ENCODE results near the gene SPINK8. TPM values are rescaled to one million over a fixed set of nuclear protein-coding genes. Genes with fewer than 3 reads are reported as not detected.

Gene SPINK8
- total and polyA plus RNA-seq, 2 of the 4 experiments (the other 2 are of a cell fraction) = not detected

- no peak overlapping the region for H4K5ac ChIP-seq (ENCODE audit: low read depth, low read length)
- no peak overlapping the region for H4K8ac ChIP-seq (ENCODE audit: low read depth in 2 of 2, low read length in 2 of 2)
- H3K36me3 ChIP-seq (ENCODE audit: control insufficient read depth, insufficient read depth, low read length) = no peaks in the 10 kb centered on the region
- H3K9ac ChIP-seq (ENCODE audit: low read depth, low read length) = no peak overlapping the region
- H3K14ac ChIP-seq (replicated peaks; ENCODE audit: low read depth, low read length) = no peak overlapping the region
- no peaks in the 10 kb centered on the region for H3K9me3 ChIP-seq (ENCODE audit: control insufficient read depth, insufficient read depth, low read length)
- H2AK5ac ChIP-seq (ENCODE audit: low read depth, low read length) = no peak overlapping the region
- H3K4me1 ChIP-seq (ENCODE audit: control insufficient read depth, insufficient read depth, low read length) = no peaks in the 10 kb centered on the region
- H2BK20ac ChIP-seq (ENCODE audit: low read depth, low read length) = no peak overlapping the region
- no peaks in the 10 kb centered on the region for H3K79me1 ChIP-seq (ENCODE audit: low read depth in 1 of 2, low read length in 2 of 2)
- no peak overlapping the region for H3K23ac ChIP-seq (ENCODE audit: low read depth, low read length)
- TF ChIP-seq BHLHE40 (IDR thresholded peaks at IDR 0.05; ENCODE audit: low read depth, low read length) = no peak
- no peak for TF ChIP-seq RCOR1 (IDR thresholded peaks at IDR 0.05; ENCODE audit: insufficient replicate concordance, low read length)
- TF ChIP-seq ELK1 (IDR thresholded peaks at IDR 0.05; ENCODE audit: borderline replicate concordance, low read depth, low read length) = no peak
- no peak for TF ChIP-seq SMC3 (IDR thresholded peaks at IDR 0.05; ENCODE audit: low read depth, low read length)
- TF ChIP-seq RFX5 (IDR thresholded peaks at IDR 0.05; ENCODE audit: low read depth, low read length) = no peak
- TF ChIP-seq MAZ (IDR thresholded peaks at IDR 0.05; ENCODE audit: borderline replicate concordance, low read depth, low read length) = no peak
- TF ChIP-seq CHD1 (IDR thresholded peaks at IDR 0.05; ENCODE audit: low read depth, low read length) = no peak
- no peak for TF ChIP-seq CTCF (conservative IDR thresholded peaks at IDR 0.05; ENCODE audit: low read depth, low read length)
- TF ChIP-seq NFE2L2 (IDR thresholded peaks at IDR 0.05; ENCODE audit: low read depth, low read length) = no peak
- TF ChIP-seq MXI1 (IDR thresholded peaks at IDR 0.05; ENCODE audit: borderline replicate concordance, low read depth, low read length) = no peak
- no peak for TF ChIP-seq MAFK (IDR thresholded peaks at IDR 0.05; ENCODE audit: low read depth, low read length)
- TF ChIP-seq POLR2A (IDR thresholded peaks at IDR 0.05; ENCODE audit: low read depth, low read length) = no peak
- no peak for TF ChIP-seq CEBPB (IDR thresholded peaks at IDR 0.05; ENCODE audit: low read depth, low read length)
- no peak for TF ChIP-seq RAD21 (IDR thresholded peaks at IDR 0.05; ENCODE audit: low read length)
- no peak for TF ChIP-seq USF2 (IDR thresholded peaks at IDR 0.05; ENCODE audit: low read depth, low read length)
- TF ChIP-seq FOS (IDR thresholded peaks at IDR 0.05; ENCODE audit: low read depth, low read length) = no peak
- ATAC-seq (ENCODE audit: low read depth) (no peak), DNase-seq (no peak)
- no peak overlapping the region for H3K4me2 ChIP-seq (ENCODE audit: low read depth, low read length)
- H3K4me3 ChIP-seq (ENCODE audit: insufficient read depth, low read depth, low read length) = no peak overlapping the region
- H3K56ac ChIP-seq (ENCODE audit: extremely low read depth, insufficient read depth, low read length) = no peak overlapping the region
- no peak overlapping the region for H3K27ac ChIP-seq (ENCODE audit: insufficient read depth, low read length)
- no peak overlapping the region for H3K18ac ChIP-seq (ENCODE audit: low read depth, low read length)
- in situ Hi-C loops (cut with MboI; ENCODE audit: low sequenced_read_pairs) (no loop called here), intact Hi-C loops (cut with micrococcal nuclease) (no loop called here), dilution Hi-C loops (cut with HindIII; ENCODE audit: low sequenced_read_pairs, unreplicated experiment) (no loop called here)
- no peak overlapping the region for H2BK15ac ChIP-seq (ENCODE audit: low read depth, low read length)
- H4K91ac ChIP-seq (ENCODE audit: insufficient read depth, low read depth, low read length) = no peak overlapping the region
- no peak overlapping the region for H2AK9ac ChIP-seq (replicated peaks; ENCODE audit: low read depth, low read length, poor library complexity)
- H3K9me1 ChIP-seq (ENCODE audit: insufficient read depth, low read length) = no peaks in the 10 kb centered on the region
- H3K4ac ChIP-seq (ENCODE audit: low read depth, low read length) = no peak overlapping the region
- no peak overlapping the region for H2BK120ac ChIP-seq (ENCODE audit: low read depth, low read length)
- no TSS peak for BruUV-seq (replicated peaks)
- CTCF ChIA-PET = no interaction called here
- H2AFZ ChIP-seq (replicated peaks; ENCODE audit: low read length, poor library complexity) = no peak overlapping the region
- POLR2A ChIA-PET (ENCODE audit: unreplicated experiment) = no interaction called here
- H4K20me1 ChIP-seq (ENCODE audit: insufficient read depth, low read length) = no peaks in the 10 kb centered on the region
- H2BK5ac ChIP-seq (ENCODE audit: low read depth, low read length, poor library complexity, severe bottlenecking) = no peak overlapping the region
- H3K27me3 ChIP-seq (ENCODE audit: control insufficient read depth, insufficient read depth, low read length) = peaks cover 27% of the 10 kb centered on the region
- 80% methylated on average over 1 of the region's 5 CpGs; no CpG with 5 or more reads in 1 of the 2 experiments for WGBS, 2 experiments (ENCODE audit: extremely low coverage in 2 of 2, insufficient read length in 1 of 2)
Observed at GRCh38 chr3:48372862-48373435, 39.5 kb upstream of the SPINK8 start.
